Measurements from ENCODE around the gene TCHH. TPM values are rescaled to one million over a fixed set of nuclear protein-coding genes. Genes with fewer than 3 reads are reported as not detected.

Gene TCHH
- total RNA-seq, 4 donors from 2014 or later, result 0.13 TPM; not detected in 3

- intact Hi-C loops (cut with DNase I; ENCODE audit: low total_unique reads) (no loop called here), in situ Hi-C loops (cut with MboI; ENCODE audit: low sequenced_read_pairs in 4 of 4) (no loop called here)
- Histone ChIP-seq H3K36me3 (no peaks in the 10 kb centered on the region), H3K9me3 (no peaks in the 10 kb centered on the region), H3K4me3 (no peak overlapping the region), H3K27ac (no peak overlapping the region), H3K27me3 (peaks cover 0 to 2% (median 0%) of the 10 kb centered on the region in 3 donors), H3K4me1 (no peaks in the 10 kb centered on the region)
- ATAC-seq, result no peak
- TF ChIP-seq POLR2A (IDR thresholded peaks at IDR 0.05), result no peak
- TF ChIP-seq CTCF (IDR thresholded peaks at IDR 0.05 in 4 of 5, conservative IDR thresholded peaks at IDR 0.05 in 1 of 5), result no peak
- no peak for DNase-seq
Measured at GRCh38 chr1:152137215-152137614, 22.0 kb upstream of the TCHH start.

- Histone ChIP-seq H3K4me3 (no peak overlapping the region), H3K36me3 (no peaks in the 10 kb centered on the region), H3K27ac (no peak overlapping the region), H3K9me3 (no peaks in the 10 kb centered on the region), H3K27me3 (peaks cover 0 to 6% (median 0%) of the 10 kb centered on the region in 3 donors), H3K4me1 (no peaks in the 10 kb centered on the region)
- in situ Hi-C loops (cut with MboI; ENCODE audit: low sequenced_read_pairs in 4 of 4), result no loop called here
- TF ChIP-seq POLR2A (IDR thresholded peaks at IDR 0.05) (no peak), CTCF (IDR thresholded peaks at IDR 0.05 in 4 of 5, conservative IDR thresholded peaks at IDR 0.05 in 1 of 5) (no peak)
- intact Hi-C loops (cut with DNase I; ENCODE audit: low total_unique reads), result no loop called here
- ATAC-seq (no peak), DNase-seq (no peak)
Measured at GRCh38 chr1:152130186-152130585, 14.9 kb upstream of the TCHH start.

GRCh38 chr1:152127673-152128072, 12.4 kb upstream of the TCHH start:
- H3K36me3 ChIP-seq, result no peaks in the 10 kb centered on the region
- ATAC-seq, result no peak
- in situ Hi-C loops (cut with MboI; ENCODE audit: low sequenced_read_pairs in 4 of 4) (no loop called here), intact Hi-C loops (cut with DNase I; ENCODE audit: low total_unique reads) (no loop called here)
- no peak overlapping the region for H3K27ac ChIP-seq
- DNase-seq, result no peak
- H3K4me1 ChIP-seq, result no peaks in the 10 kb centered on the region
- H3K27me3 ChIP-seq, result peaks cover 0 to 6% (median 0%) of the 10 kb centered on the region in 3 donors
- no peak for TF ChIP-seq POLR2A (IDR thresholded peaks at IDR 0.05)
- no peak for TF ChIP-seq CTCF (IDR thresholded peaks at IDR 0.05 in 4 of 5, conservative IDR thresholded peaks at IDR 0.05 in 1 of 5)
- no peaks in the 10 kb centered on the region for H3K9me3 ChIP-seq
- no peak overlapping the region for H3K4me3 ChIP-seq

GRCh38 chr1:152125834-152126443, 10.7 kb upstream of the TCHH start:
- Histone ChIP-seq H3K27me3 (peaks cover 0 to 6% (median 0%) of the 10 kb centered on the region in 3 donors), H3K36me3 (no peaks in the 10 kb centered on the region), H3K9me3 (no peaks in the 10 kb centered on the region), H3K4me1 (no peaks in the 10 kb centered on the region), H3K27ac (no peak overlapping the region), H3K4me3 (no peak overlapping the region)
- ATAC-seq (no peak), DNase-seq (no peak)
- TF ChIP-seq POLR2A (IDR thresholded peaks at IDR 0.05), result no peak
- no peak for TF ChIP-seq CTCF (IDR thresholded peaks at IDR 0.05 in 4 of 5, conservative IDR thresholded peaks at IDR 0.05 in 1 of 5)
- intact Hi-C loops (cut with DNase I; ENCODE audit: low total_unique reads), result no loop called here
- in situ Hi-C loops (cut with MboI; ENCODE audit: low sequenced_read_pairs in 4 of 4), result no loop called here

- Histone ChIP-seq H3K36me3 (no peaks in the 10 kb centered on the region), H3K9me3 (no peaks in the 10 kb centered on the region), H3K4me3 (no peak overlapping the region), H3K27ac (no peak overlapping the region), H3K27me3 (peaks cover 13 to 22% (median 20%) of the 10 kb centered on the region in 3 donors), H3K4me1 (no peaks in the 10 kb centered on the region)
- in situ Hi-C loops (cut with MboI; ENCODE audit: low sequenced_read_pairs in 4 of 4), result no loop called here
- TF ChIP-seq CTCF (IDR thresholded peaks at IDR 0.05 in 4 of 5, conservative IDR thresholded peaks at IDR 0.05 in 1 of 5) (no peak), POLR2A (IDR thresholded peaks at IDR 0.05) (no peak)
- no peak for ATAC-seq
- intact Hi-C loops (cut with DNase I; ENCODE audit: low total_unique reads), result no loop called here
- no peak for DNase-seq
Measured at GRCh38 chr1:152118915-152119314, 3.7 kb upstream of the TCHH start.

Data from gastrocnemius medialis (tissue), 4 donors.